ENCODE results near the gene NLRP11.

DNA sequence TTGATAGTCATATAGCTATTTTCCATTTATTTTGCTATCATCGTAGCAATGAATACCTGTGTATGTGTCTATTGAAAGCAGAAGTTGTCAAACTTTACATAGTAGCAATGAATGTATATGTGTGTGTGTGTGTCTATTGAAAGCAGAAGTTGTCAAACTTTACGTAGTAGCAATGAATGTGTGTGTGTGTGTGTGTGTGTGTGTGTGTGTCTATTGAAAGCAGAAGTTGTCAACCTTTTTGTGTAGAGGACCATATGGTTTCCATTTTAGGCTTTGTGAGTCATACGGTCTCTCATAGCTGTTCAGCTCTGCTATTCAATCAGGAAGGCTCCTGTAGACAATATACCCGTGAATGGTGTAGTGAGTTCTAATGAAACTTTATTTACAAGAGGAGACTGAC lies 25.4 kb upstream of the NLRP11 start:
- TF ChIP-seq, protein P1, sequence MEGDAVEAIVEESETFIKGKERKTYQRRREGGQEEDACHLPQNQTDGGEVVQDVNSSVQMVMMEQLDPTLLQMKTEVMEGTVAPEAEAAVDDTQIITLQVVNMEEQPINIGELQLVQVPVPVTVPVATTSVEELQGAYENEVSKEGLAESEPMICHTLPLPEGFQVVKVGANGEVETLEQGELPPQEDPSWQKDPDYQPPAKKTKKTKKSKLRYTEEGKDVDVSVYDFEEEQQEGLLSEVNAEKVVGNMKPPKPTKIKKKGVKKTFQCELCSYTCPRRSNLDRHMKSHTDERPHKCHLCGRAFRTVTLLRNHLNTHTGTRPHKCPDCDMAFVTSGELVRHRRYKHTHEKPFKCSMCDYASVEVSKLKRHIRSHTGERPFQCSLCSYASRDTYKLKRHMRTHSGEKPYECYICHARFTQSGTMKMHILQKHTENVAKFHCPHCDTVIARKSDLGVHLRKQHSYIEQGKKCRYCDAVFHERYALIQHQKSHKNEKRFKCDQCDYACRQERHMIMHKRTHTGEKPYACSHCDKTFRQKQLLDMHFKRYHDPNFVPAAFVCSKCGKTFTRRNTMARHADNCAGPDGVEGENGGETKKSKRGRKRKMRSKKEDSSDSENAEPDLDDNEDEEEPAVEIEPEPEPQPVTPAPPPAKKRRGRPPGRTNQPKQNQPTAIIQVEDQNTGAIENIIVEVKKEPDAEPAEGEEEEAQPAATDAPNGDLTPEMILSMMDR (IDR thresholded peaks at IDR 0.05; ENCODE audit: low read depth, low read length, poor library complexity, severe bottlenecking), result no peak
- no peak for TF ChIP-seq EZH2phosphoT487 (IDR thresholded peaks at IDR 0.05; ENCODE audit: borderline replicate concordance, low read length)

All from DOHH2 (cell line).